ENCODE results near the gene KRTAP12-1. TPM values are rescaled to one million over a fixed set of nuclear protein-coding genes. Genes with fewer than 3 reads are reported as not detected.
"Not testable (repeated sequence)": the region's sequence is repeated elsewhere in the genome, so short reads cannot be mapped to it uniquely, and the experiment has no call there.

KRTAP12-1 gene
- total RNA-seq, 2 experiments from 2014 or later: not detected

DNA sequence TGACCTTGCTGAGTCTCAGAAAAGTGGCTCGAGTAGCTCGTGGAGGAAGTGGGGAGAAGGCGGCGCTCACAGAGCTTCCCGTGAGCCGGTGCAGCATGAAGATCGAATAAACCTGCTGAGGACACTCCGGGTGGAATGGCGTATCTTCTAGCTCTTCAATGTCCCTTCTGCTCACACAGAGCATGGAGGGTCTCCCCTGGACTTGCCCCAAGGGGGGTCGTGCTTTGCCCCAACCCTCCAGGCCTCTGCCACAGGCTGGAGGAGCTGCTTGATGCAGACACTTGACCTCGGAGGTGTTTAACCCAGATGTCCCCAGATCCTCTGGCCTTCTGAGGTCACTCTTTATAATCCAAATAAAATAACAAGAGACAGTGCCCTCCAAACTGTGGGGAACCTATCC, 12.8 kb upstream of the KRTAP12-1 start:
- DNase-seq (no peak), ATAC-seq (no peak)
- ChIA-PET POLR2A (no interaction called here), CTCF (no interaction called here)
- Mint-ChIP-seq H3K27me3 (peaks cover 25% of the 10 kb centered on the region), H3K4me1 (peaks cover 10% of the 10 kb centered on the region), H3K27ac (no peak overlapping the region), H3K9me3 (ENCODE audit: low read depth) (peaks cover 13% of the 10 kb centered on the region), H3K36me3 (ENCODE audit: low read depth) (peaks cover 4% of the 10 kb centered on the region), H3K4me3 (no peak overlapping the region)
- intact Hi-C loops (cut with DNase I, micrococcal nuclease): no loop called here

DNA sequence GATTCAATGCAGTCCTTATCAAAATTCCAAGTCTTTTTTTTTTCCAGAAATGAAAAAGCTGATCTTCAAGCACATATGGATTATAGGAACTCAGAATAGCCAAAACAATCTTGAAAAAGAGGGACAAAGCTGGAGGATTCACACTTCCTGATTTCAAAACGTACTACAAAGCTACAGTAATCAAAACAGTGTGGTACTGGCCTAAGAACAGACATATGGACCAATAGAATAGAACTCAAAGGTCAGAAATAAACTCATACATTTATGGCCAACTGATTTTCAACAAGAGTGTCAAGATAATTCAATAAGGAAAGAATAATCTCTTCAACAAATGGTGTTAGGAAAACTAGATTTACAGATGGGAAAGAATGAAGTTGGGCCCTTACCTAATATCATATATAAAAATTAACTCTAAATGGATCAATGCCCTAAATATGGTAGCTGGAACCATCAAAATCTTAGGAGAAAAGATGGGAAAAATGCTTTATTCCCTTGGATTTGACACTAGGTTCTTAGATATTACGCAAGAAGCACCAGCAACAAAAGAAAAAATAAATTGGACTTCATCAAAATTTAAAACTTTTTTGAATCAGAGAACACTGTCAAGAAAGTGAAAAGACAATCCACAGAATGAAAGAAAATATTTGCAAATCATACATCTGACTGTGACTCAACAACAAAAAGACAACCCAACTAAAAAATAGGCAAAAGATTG, 11.0 kb upstream of the KRTAP12-1 start:
- CTCF ChIA-PET: no interaction called here
- peaks cover 10% of the 10 kb centered on the region for H3K4me1 Mint-ChIP-seq
- POLR2A ChIA-PET: no interaction called here
- H3K4me3 Mint-ChIP-seq: no peak overlapping the region
- H3K27ac Mint-ChIP-seq: no peak overlapping the region
- intact Hi-C loops (cut with DNase I, micrococcal nuclease): no loop called here
- H3K27me3 Mint-ChIP-seq: peaks cover 14% of the 10 kb centered on the region
- peaks cover 4% of the 10 kb centered on the region for H3K36me3 Mint-ChIP-seq (ENCODE audit: low read depth)
- DNase-seq: no peak
- H3K9me3 Mint-ChIP-seq (ENCODE audit: low read depth): peaks cover 13% of the 10 kb centered on the region
- ATAC-seq: no peak

DNA sequence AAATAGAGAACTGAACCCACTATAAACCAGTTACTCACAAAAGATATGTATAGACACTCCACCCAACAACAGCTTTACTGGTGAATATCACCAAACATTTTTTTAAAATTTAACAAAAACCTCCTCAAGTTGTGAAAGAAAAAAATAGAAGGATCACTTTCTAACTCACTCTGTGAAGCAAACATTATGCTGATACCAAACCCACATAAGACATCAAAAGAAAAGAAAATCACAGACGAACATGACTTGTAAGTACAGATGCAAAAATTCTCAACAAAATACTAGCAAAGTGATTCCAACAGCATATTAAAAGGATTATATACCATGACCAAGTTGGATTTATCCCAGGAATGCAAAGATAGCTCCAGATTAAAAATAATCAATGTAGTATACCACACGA, 9.7 kb upstream of the KRTAP12-1 start:
- no peak for DNase-seq
- ChIA-PET CTCF (interaction anchor here (0.8 to 1.3 kb wide), 2 partner anchors 101 to 105 kb away, joined by 3 read pairs; no protein-coding TSS in a partner anchor), POLR2A (no interaction called here)
- Mint-ChIP-seq H3K4me1 (peaks cover 11% of the 10 kb centered on the region), H3K27ac (no peak overlapping the region), H3K27me3 (peaks cover 6% of the 10 kb centered on the region), H3K9me3 (ENCODE audit: low read depth) (peaks cover 13% of the 10 kb centered on the region), H3K4me3 (no peak overlapping the region), H3K36me3 (ENCODE audit: low read depth) (peaks cover 4% of the 10 kb centered on the region)
- ATAC-seq: no peak
- intact Hi-C loops (cut with DNase I, micrococcal nuclease): no loop called here

DNA sequence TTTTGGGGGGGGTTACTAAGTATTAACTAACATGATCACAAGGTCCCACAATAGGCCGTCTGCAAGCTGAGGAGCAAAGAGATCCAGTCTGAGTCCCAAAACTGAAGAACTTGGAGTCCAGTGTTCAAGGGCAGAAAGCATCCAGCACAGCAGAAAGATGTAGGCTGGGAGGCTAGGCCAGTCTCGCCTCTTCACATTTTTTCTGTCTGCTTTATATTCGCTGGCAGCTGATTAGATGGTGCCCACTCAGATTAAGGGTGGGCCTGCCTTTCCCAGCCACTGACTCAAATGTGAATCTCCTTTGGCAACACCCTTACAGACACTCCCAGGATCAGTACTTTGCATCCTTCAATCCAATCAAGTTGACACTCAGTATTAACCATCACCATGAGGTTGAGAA, 7.8 kb upstream of the KRTAP12-1 start:
- peaks cover 12% of the 10 kb centered on the region for H3K27me3 Mint-ChIP-seq
- H3K27ac Mint-ChIP-seq; CTCF ChIA-PET; ATAC-seq; DNase-seq; H3K36me3 Mint-ChIP-seq (ENCODE audit: low read depth); POLR2A ChIA-PET; H3K4me3 Mint-ChIP-seq; intact Hi-C loops (cut with DNase I, micrococcal nuclease): not testable (repeated sequence)
- H3K4me1 Mint-ChIP-seq: peaks cover 17% of the 10 kb centered on the region
- peaks cover 13% of the 10 kb centered on the region for H3K9me3 Mint-ChIP-seq (ENCODE audit: low read depth)

DNA sequence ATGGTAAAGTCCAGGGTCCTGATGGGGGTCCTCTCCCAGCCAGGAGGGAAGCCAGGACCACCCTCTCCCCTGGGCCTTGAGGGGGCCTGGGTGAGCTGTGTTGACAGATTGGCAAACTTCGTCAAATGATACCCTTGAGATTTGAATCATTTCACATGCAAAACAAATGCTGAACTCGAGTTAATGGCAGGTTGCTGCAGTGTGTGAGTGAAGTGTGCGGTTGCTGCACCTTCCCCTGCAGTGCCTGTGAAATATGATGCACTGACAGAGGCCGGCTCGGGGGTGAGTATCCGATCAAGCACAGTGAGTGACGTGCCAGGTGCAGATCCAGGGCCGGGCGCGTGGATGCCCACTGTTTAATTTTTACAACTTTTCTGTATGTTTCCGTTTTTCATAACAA, 5.7 kb upstream of the KRTAP12-1 start:
- H3K4me3 Mint-ChIP-seq: no peak overlapping the region
- POLR2A ChIA-PET: no interaction called here
- ATAC-seq (no peak), DNase-seq (no peak)
- H3K9me3 Mint-ChIP-seq (ENCODE audit: low read depth): peaks cover 5% of the 10 kb centered on the region
- no peaks in the 10 kb centered on the region for H3K36me3 Mint-ChIP-seq (ENCODE audit: low read depth)
- intact Hi-C loops (cut with DNase I, micrococcal nuclease): no loop called here
- H3K4me1 Mint-ChIP-seq: peaks cover 14% of the 10 kb centered on the region
- peaks cover 9% of the 10 kb centered on the region for H3K27me3 Mint-ChIP-seq
- H3K27ac Mint-ChIP-seq: no peak overlapping the region
- CTCF ChIA-PET: no interaction called here

DNA sequence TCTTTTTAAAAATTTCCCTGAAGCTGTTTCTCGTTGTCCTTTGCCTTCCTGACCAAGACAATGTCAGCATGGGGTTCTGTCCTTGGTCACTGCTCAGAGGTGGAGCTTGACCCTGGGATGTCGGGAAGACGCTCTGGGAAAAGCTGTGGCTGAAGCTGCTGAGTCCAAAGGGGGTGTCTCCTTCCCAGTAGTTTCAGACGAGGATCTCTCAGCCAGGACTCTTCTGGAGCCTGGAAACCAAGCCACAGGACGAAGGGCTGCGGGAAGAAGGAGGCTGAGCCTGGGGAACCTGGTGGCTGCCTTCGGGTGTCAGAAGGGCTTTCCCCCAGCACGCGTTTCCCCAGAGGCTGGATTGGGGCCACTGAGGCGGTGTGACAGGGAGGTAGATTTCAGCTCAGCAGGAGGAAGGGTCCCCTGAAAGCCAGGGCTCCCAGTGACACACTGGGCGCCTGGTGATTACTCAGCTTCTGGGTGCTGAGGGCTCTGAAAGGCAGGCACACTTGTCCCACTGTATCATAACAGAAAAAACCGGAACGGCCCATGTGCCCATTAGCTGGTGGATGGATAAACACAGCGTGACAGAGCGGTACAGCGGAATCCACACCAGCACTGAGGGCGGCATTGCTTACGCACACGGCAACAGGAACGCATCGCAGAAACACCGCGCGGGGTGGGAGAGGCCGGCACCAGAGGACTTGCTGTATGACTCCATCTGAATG, 5.0 kb upstream of the KRTAP12-1 start:
- ATAC-seq: no peak
- CTCF ChIA-PET: no interaction called here

DNA sequence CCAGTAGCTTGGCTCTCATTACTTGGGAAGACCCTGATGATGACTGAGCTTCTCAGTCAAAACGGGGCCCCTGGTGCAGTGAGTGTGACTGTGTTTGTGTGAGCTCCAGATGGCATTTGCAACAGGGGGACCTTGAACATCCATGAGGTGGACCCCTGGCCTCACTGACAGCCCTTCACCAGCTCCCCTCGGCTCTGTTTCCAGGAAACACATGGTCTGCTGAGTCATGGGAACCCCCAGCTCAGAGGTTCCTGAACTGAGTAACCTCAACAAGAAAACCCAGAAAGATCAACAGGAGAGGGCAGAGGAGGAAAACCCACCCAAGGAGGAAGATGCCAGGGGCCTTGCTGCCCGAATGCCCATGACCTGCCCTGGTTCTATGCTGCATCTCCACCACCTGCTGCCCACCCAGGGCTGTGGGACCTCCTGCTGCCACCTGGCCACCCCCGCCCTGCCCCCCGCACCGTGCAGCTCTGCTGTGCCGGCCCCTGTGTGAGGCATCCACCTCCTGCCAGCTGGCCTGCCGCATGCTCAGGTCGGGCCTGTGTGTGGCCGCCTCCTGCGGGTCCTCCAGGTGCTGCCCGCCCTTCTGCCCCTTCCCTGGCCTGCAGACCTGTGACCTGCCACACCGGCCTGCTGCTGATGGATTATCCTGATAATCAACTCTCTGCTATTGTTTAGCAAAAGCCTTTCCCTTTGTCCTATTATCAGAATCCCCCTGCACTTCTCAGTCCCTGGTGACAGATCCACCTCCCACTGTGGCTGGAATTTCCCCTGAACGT, 4.2 kb upstream of the KRTAP12-1 start:
- intact Hi-C loops (cut with DNase I, micrococcal nuclease): no loop called here
- CTCF ChIA-PET: interaction anchor here (0.8 kb wide), 1 partner anchor 9 kb away, joined by 3 read pairs; no protein-coding TSS in a partner anchor
- H3K9me3 Mint-ChIP-seq (ENCODE audit: low read depth): no peaks in the 10 kb centered on the region
- no peak overlapping the region for H3K27ac Mint-ChIP-seq
- no peaks in the 10 kb centered on the region for H3K36me3 Mint-ChIP-seq (ENCODE audit: low read depth)
- POLR2A ChIA-PET: no interaction called here
- H3K4me1 Mint-ChIP-seq: peaks cover 9% of the 10 kb centered on the region
- peak; percentile 47 for ATAC-seq
- DNase-seq: no peak
- peaks cover 9% of the 10 kb centered on the region for H3K27me3 Mint-ChIP-seq
- H3K4me3 Mint-ChIP-seq: no peak overlapping the region

More for the DNA sequence above, 5.0 kb upstream of the KRTAP12-1 start:
- H3K9me3 Mint-ChIP-seq (ENCODE audit: low read depth): no peaks in the 10 kb centered on the region
- H3K4me1 Mint-ChIP-seq: peaks cover 14% of the 10 kb centered on the region
- intact Hi-C loops (cut with DNase I, micrococcal nuclease): no loop called here
- no peak for DNase-seq
- H3K36me3 Mint-ChIP-seq (ENCODE audit: low read depth): no peaks in the 10 kb centered on the region
- peaks cover 9% of the 10 kb centered on the region for H3K27me3 Mint-ChIP-seq
- POLR2A ChIA-PET: no interaction called here
- H3K4me3 Mint-ChIP-seq: no peak overlapping the region
- peak overlapping the region; percentile 24 for H3K27ac Mint-ChIP-seq

DNA sequence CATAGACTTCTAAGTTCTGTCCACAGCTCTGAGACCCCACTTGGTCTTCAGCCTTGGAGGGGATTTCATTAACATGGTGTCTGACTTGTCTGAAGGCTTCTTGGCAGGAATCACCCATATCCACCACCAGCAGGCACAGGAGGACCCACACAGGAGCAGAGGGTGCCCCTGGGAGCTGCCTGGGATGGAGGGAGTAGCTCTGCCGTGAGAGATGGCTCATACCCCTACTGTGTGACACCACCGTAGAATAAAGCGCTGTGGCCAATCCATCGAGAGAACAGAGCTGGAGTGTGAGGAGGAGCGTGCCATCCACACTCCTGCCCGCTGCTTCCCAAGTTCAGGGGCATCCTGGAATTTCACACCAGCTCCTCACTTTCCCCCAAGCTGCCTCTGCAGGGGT, 3.1 kb upstream of the KRTAP12-1 start:
- ATAC-seq; H3K27me3 Mint-ChIP-seq; H3K9me3 Mint-ChIP-seq (ENCODE audit: low read depth); intact Hi-C loops (cut with DNase I, micrococcal nuclease); H3K4me1 Mint-ChIP-seq; H3K36me3 Mint-ChIP-seq (ENCODE audit: low read depth); POLR2A ChIA-PET; H3K4me3 Mint-ChIP-seq; H3K27ac Mint-ChIP-seq; DNase-seq: not testable (repeated sequence)
- CTCF ChIA-PET: interaction anchor here (0.7 kb wide), 1 partner anchor 315 kb away, joined by 3 read pairs; no protein-coding TSS in a partner anchor

DNA sequence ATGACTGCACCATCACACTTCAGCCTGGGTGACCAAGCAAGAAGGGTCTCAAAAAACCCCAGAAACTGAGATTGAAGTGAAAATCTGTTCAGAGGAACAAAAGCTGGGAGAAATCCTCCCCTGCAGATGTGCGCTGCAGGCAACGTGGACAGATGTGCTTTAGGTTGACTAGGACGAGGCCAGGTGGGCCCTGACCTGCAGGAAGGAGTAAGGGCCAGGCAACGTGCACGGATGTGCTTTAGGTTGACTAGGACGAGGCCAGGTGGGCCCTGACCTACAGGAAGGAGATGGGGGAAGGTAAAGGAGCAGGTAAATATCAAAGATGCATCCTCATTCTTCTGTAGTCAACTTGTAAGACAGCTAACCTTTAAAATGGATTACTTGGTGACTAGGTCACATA, 2.5 kb upstream of the KRTAP12-1 start:
- no peak for DNase-seq
- Mint-ChIP-seq H3K27ac (no peak overlapping the region), H3K4me1 (peaks cover 7% of the 10 kb centered on the region), H3K4me3 (no peak overlapping the region), H3K36me3 (ENCODE audit: low read depth) (no peaks in the 10 kb centered on the region), H3K27me3 (peaks cover 9% of the 10 kb centered on the region), H3K9me3 (ENCODE audit: low read depth) (no peaks in the 10 kb centered on the region)
- CTCF ChIA-PET: interaction anchor here (0.6 to 0.7 kb wide), 2 partner anchors 105 to 316 kb away, joined by 3 read pairs; no protein-coding TSS in a partner anchor
- ATAC-seq: no peak
- POLR2A ChIA-PET: no interaction called here
- intact Hi-C loops (cut with DNase I, micrococcal nuclease): no loop called here

DNA sequence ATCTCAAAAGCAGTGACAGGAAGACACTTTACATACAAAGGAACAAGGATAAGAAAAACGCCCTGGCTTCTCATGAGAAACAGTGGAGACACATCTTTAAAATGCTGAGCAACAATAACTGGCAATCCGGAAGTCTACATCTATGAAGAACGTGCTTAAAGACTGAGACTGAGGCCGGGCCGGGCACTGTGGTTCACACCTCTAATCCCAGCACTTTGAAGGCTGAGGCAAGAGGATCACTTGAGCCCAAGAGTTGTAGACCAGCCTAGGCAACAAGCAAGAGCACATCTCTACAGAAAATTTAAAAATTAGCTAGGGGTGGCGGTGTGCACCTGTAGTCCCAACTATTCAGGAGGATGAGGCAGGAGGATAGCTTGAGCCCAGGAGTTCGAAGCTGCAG, 2.1 kb upstream of the KRTAP12-1 start:
- intact Hi-C loops (cut with DNase I, micrococcal nuclease): no loop called here
- ChIA-PET CTCF (interaction anchor here (0.6 kb wide), 1 partner anchor 104 kb away, joined by 3 read pairs; no protein-coding TSS in a partner anchor), POLR2A (no interaction called here)
- no peak overlapping the region for H3K27ac Mint-ChIP-seq
- peaks cover 9% of the 10 kb centered on the region for H3K27me3 Mint-ChIP-seq
- no peaks in the 10 kb centered on the region for H3K9me3 Mint-ChIP-seq (ENCODE audit: low read depth)
- H3K36me3 Mint-ChIP-seq (ENCODE audit: low read depth): no peaks in the 10 kb centered on the region
- peaks cover 7% of the 10 kb centered on the region for H3K4me1 Mint-ChIP-seq
- no peak for ATAC-seq
- no peak overlapping the region for H3K4me3 Mint-ChIP-seq
- DNase-seq: no peak

DNA sequence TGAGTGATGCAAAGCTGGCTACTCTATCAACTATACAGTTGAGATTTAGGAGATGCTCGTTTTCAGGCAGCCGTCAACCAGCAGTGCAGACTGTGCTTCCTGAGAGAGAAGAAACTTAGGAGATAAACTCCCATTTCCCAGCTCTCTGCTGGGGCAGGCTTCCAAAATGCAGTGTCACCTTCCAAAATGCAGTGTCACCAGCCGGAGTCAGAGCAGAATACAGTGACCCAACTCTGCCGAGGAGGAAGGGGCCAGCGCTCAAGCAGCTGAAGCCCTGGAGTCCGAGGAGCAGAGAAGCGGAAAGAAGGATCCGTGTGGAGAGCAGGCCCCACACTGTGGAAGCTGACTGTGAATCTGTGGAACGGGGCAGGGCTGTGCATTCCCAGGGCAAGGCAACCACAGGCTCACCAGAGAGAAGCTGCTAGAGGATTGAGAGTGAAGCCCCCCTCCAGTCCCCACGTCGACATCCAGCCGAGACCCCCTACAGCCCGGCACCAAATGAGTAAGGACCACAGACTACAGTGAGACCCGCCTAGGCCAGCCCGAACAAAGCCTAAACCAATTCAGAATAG, 703 bp upstream of the KRTAP12-1 start:
- ChIA-PET CTCF (no interaction called here), POLR2A (no interaction called here)
- intact Hi-C loops (cut with DNase I, micrococcal nuclease): no loop called here
- no peaks in the 10 kb centered on the region for H3K9me3 Mint-ChIP-seq (ENCODE audit: low read depth)
- DNase-seq: no peak
- no peak overlapping the region for H3K27ac Mint-ChIP-seq
- peaks cover 9% of the 10 kb centered on the region for H3K27me3 Mint-ChIP-seq
- ATAC-seq: no peak
- peaks cover 7% of the 10 kb centered on the region for H3K4me1 Mint-ChIP-seq
- no peaks in the 10 kb centered on the region for H3K36me3 Mint-ChIP-seq (ENCODE audit: low read depth)
- no peak overlapping the region for H3K4me3 Mint-ChIP-seq

All from activated CD4-positive, alpha-beta T cell treated with anti-CD3 and anti-CD28 coated beads for 36 hours (primary cell).